DMS 273 treated with DMSO at 0.1 percent for 48 hours (cell line): ENCODE data around the gene PTPRC.

Source experiments
- DNase-seq: peaks from one replicate; lab custom pipeline; 2025; lab: John Stamatoyannopoulos, UW

The PTPRC gene

GRCh38 chr1:198761859-198762616, 123.2 kb downstream of the PTPRC start:
- DNase-seq, result no peak

GRCh38 chr1:198763298-198763714, 124.5 kb downstream of the PTPRC start:
- no peak for DNase-seq

- no peak for DNase-seq
Measured at GRCh38 chr1:198764748-198765147, 125.9 kb downstream of the PTPRC start.

- no peak for DNase-seq
Measured at GRCh38 chr1:198765416-198765815, 126.6 kb downstream of the PTPRC start.

- peak; percentile 8 for DNase-seq
Measured at GRCh38 chr1:198771563-198772153, 132.8 kb downstream of the PTPRC start.

GRCh38 chr1:198772626-198773025, 133.8 kb downstream of the PTPRC start:
- DNase-seq, result no peak

GRCh38 chr1:198773030-198773429, 134.2 kb downstream of the PTPRC start:
- no peak for DNase-seq

GRCh38 chr1:198773523-198773922, 134.7 kb downstream of the PTPRC start:
- DNase-seq, result no peak

- DNase-seq, result no peak
Measured at GRCh38 chr1:198774421-198774820, 135.6 kb downstream of the PTPRC start.

- no peak for DNase-seq
Measured at GRCh38 chr1:198775606-198776005, 136.8 kb downstream of the PTPRC start.

GRCh38 chr1:198776602-198777029, 137.8 kb downstream of the PTPRC start:
- DNase-seq, result no peak

- no peak for DNase-seq
Measured at GRCh38 chr1:198778049-198778448, 139.2 kb downstream of the PTPRC start.

- DNase-seq, result no peak
Measured at GRCh38 chr1:198780376-198780775, 141.5 kb downstream of the PTPRC start.

GRCh38 chr1:198788561-198789064, 149.8 kb downstream of the PTPRC start:
- no peak for DNase-seq

- no peak for DNase-seq
Measured at GRCh38 chr1:198793714-198794113, 154.9 kb downstream of the PTPRC start.

GRCh38 chr1:198794498-198794897, 155.7 kb downstream of the PTPRC start:
- DNase-seq, result no peak

GRCh38 chr1:198797656-198798055, 158.8 kb downstream of the PTPRC start:
- no peak for DNase-seq

- no peak for DNase-seq
Measured at GRCh38 chr1:198798923-198799386, 160.1 kb downstream of the PTPRC start.

- DNase-seq, result no peak
Measured at GRCh38 chr1:198805498-198806151, 166.8 kb downstream of the PTPRC start.

- no peak for DNase-seq
Measured at GRCh38 chr1:198806861-198807260, 168.0 kb downstream of the PTPRC start.
